Lung (tissue), 12 donors: ENCODE data around the gene PHLDA1. TPM values are rescaled to one million over a fixed set of nuclear protein-coding genes. Genes with fewer than 3 reads are reported as not detected.
A peak's percentile ranks its signal among the peaks of the same experiment; 100 is the strongest.

ENCODE experiments used
- ATAC-seq: fragments of 200-7000 bp; cut with Tn5 transposase; one replicate; pipeline ENCODE4 v1.9.1; 2020; ENCODE audit warnings: moderate number of reproducible peaks; ENCODE audit not compliant: insufficient read depth, low FRiP score
- DNase-seq, 3 donors: peaks; one replicate each; pipeline ENCODE4 v3.0.0-alpha.2; 2013 to 2017
- H3K27ac ChIP-seq, 2 donors: one replicate each; pipeline ENCODE4 v1.5.1; 2013; ENCODE audit warnings: mild to moderate bottlenecking in 2 of 2, moderate library complexity in 2 of 2, control low read depth in 1 of 2, inconsistent platforms in 1 of 2, low read depth in 1 of 2, low read length in 1 of 2
- H3K27me3 ChIP-seq, 3 donors: one replicate each; pipeline ENCODE4 v1.5.1; 2013; ENCODE audit warnings: low read length in 2 of 3; ENCODE audit not compliant: control insufficient read depth in 3 of 3, insufficient read depth in 3 of 3
- H3K36me3 ChIP-seq, 4 donors: one replicate each; pipeline ENCODE4 v1.5.1; 2013; ENCODE audit warnings: low read length in 4 of 4, mild to moderate bottlenecking in 1 of 4, moderate library complexity in 1 of 4; ENCODE audit not compliant: control insufficient read depth in 4 of 4, insufficient read depth in 4 of 4
- H3K4me1 ChIP-seq, 5 donors: one replicate each; pipeline ENCODE4 v1.5.1; 2013; ENCODE audit warnings: low read length in 5 of 5, mild to moderate bottlenecking in 2 of 5, moderate library complexity in 1 of 5; ENCODE audit not compliant: control insufficient read depth in 5 of 5, insufficient read depth in 5 of 5
- H3K4me3 ChIP-seq: one replicate; pipeline ENCODE4 v1.5.1; 2013; ENCODE audit warnings: mild to moderate bottlenecking, control low read depth, moderate library complexity
- H3K9ac ChIP-seq, 2 donors: one replicate each; pipeline ENCODE4 v1.5.1; 2013; ENCODE audit warnings: low read length in 2 of 2, control low read depth in 1 of 2; ENCODE audit not compliant: insufficient read depth in 1 of 2
- H3K9me3 ChIP-seq, 4 donors: one replicate each; pipeline ENCODE4 v1.5.1; 2013; ENCODE audit warnings: low read length in 3 of 4, mild to moderate bottlenecking in 1 of 4, moderate library complexity in 1 of 4; ENCODE audit not compliant: control insufficient read depth in 4 of 4, insufficient read depth in 3 of 4
- CTCF ChIP-seq: IDR thresholded peaks from 2 replicates; pipeline ENCODE4 v1.5.1; 2012; ENCODE audit warnings: mild to moderate bottlenecking; ENCODE audit errors: control extremely low read depth, extremely low read depth
- WGBS, 2 donors: extraction: QIAGEN DNeasy Blood & Tissue Kit; methylation state at CpG; one replicate each; pipeline ENCODE4 v1.1.7; 2013; 5-methylcytosine and 5-hydroxymethylcytosine counted together
- polyA plus RNA-seq, 2 donors: library from polyadenylated mRNA; stranded (reverse); fragments of 200-250 nt; gene quantifications; one replicate each; pipeline ENCODE4 v1.2.1, GENCODE V29; 2013
- total RNA-seq, 2 donors: library from RNA; depleted of rRNA in 1 of 2; stranded (reverse); fragments of >200 nt in 1 of 2; gene quantifications; one replicate each; pipeline ENCODE4 v1.2.1, GENCODE V29; 2014 to 2021
- donor health status: control.
- donor health status: control.
- donor health status: Bipolar disorder and iron deficiency.
- donor health status: healthy.
- donor health status: DM: yes; HTN: yes; CAD: no.

PHLDA1 gene
- total and polyA plus RNA-seq, 4 donors: 6.5 to 22.1 (median 17.2) TPM

DNA sequence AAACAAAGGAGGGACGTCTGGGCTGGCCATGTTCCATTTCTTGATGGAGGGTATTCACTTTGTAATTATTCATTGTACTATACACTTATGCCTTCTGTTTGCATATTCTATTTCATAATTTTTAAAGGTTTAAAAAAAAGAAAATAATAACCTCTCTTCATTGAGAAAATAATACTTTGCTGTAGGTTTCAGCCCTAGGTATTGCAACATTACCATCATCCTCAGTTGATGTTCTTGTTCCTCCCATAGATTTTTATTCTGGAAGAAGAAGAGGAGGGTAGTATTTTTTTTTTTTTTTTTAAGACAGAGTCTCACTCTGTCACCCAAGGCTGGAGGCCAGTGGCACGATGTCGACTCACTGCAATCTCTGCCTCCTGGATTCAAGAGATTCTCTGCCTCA is 54.7 kb downstream of the PHLDA1 start:
- Histone ChIP-seq H3K36me3 (no peaks in the 10 kb centered on the region), H3K4me1 (peaks cover 2 to 13% (median 8%) of the 10 kb centered on the region in 5 donors), H3K9ac (no peak overlapping the region), H3K27ac (peak overlapping the region in 1 of 2 donors; percentile 76), H3K27me3 (no peaks in the 10 kb centered on the region), H3K9me3 (no peaks in the 10 kb centered on the region), H3K4me3 (no peak overlapping the region)
- ATAC-seq (no peak), DNase-seq (no peak)
- WGBS, 2 donors: 82 to 88% methylated on average over 3 of the region's 3 CpGs
- TF ChIP-seq CTCF: no peak

- Histone ChIP-seq H3K27me3 (no peaks in the 10 kb centered on the region), H3K4me1 (peaks cover 0 to 13% (median 8%) of the 10 kb centered on the region in 5 donors), H3K9ac (no peak overlapping the region), H3K9me3 (no peaks in the 10 kb centered on the region), H3K4me3 (no peak overlapping the region), H3K27ac (no peak overlapping the region), H3K36me3 (no peaks in the 10 kb centered on the region)
- 87 to 92% methylated on average over 3 of the region's 3 CpGs for WGBS, 2 donors
- ATAC-seq (no peak), DNase-seq (no peak)
- TF ChIP-seq CTCF: no peak
Measured at GRCh38 chr12:75976113-75976512, 55.5 kb downstream of the PHLDA1 start.

- 75 to 86% methylated on average over 2 of the region's 2 CpGs for WGBS, 2 donors
- ATAC-seq (no peak), DNase-seq (no peak)
- Histone ChIP-seq H3K27me3 (no peaks in the 10 kb centered on the region), H3K4me1 (peaks cover 0 to 13% (median 8%) of the 10 kb centered on the region in 5 donors), H3K9me3 (no peaks in the 10 kb centered on the region), H3K27ac (no peak overlapping the region), H3K9ac (no peak overlapping the region), H3K4me3 (no peak overlapping the region), H3K36me3 (no peaks in the 10 kb centered on the region)
- TF ChIP-seq CTCF: no peak
Measured at GRCh38 chr12:75975702-75976101, 55.9 kb downstream of the PHLDA1 start.

Other genes starting within 250 kb of the PHLDA1 start
- gene NAP1L1, start 52.9 kb upstream of the PHLDA1 start, total RNA-seq: 100 to 1,000 TPM; 317 to 515 TPM
- gene NAP1L1, start 52.9 kb upstream of the PHLDA1 start, polyA plus RNA-seq: 100 to 1,000 TPM; 268 to 328 TPM